Measurements from ENCODE around the gene OTOGL.

- TF ChIP-seq CTCF (IDR thresholded peaks at IDR 0.05) (no peak), ZFX (IDR thresholded peaks at IDR 0.05; ENCODE audit: borderline replicate concordance) (no peak)
Measured at GRCh38 chr12:80233926-80234325, 134.6 kb downstream of the OTOGL start.
